Activated naive CD8-positive, alpha-beta T cell (primary cell): ENCODE results near the gene OPN1SW.

Experiments used
- H3K27ac Mint-ChIP-seq: one replicate; pipeline ENCODE4 v1.8.0; 2021; ENCODE audit warnings: mixed read lengths
- H3K27me3 Mint-ChIP-seq: one replicate; pipeline ENCODE4 v1.8.0; 2021; ENCODE audit warnings: mixed read lengths
- H3K36me3 Mint-ChIP-seq: one replicate; pipeline ENCODE4 v1.8.0; 2021; ENCODE audit warnings: mixed read lengths
- H3K4me1 Mint-ChIP-seq: one replicate; pipeline ENCODE4 v1.8.0; 2021; ENCODE audit warnings: low read depth, mixed read lengths
- H3K4me3 Mint-ChIP-seq: one replicate; pipeline ENCODE4 v1.8.0; 2021; ENCODE audit warnings: mild to moderate bottlenecking, mixed read lengths
- H3K9me3 Mint-ChIP-seq: one replicate; pipeline ENCODE4 v1.8.0; 2021; ENCODE audit warnings: low read depth, mixed read lengths

The OPN1SW gene

GRCh38 chr7:128801003-128801402 lies 25.4 kb upstream of the OPN1SW start:
- H3K27ac Mint-ChIP-seq = no peak overlapping the region
- peaks cover 12% of the 10 kb centered on the region for H3K36me3 Mint-ChIP-seq
- no peaks in the 10 kb centered on the region for H3K9me3 Mint-ChIP-seq
- H3K4me3 Mint-ChIP-seq = no peak overlapping the region
- H3K27me3 Mint-ChIP-seq = no peaks in the 10 kb centered on the region
- H3K4me1 Mint-ChIP-seq = no peaks in the 10 kb centered on the region

GRCh38 chr7:128800567-128800966 lies 25.0 kb upstream of the OPN1SW start:
- Mint-ChIP-seq H3K27me3 (no peaks in the 10 kb centered on the region), H3K9me3 (no peaks in the 10 kb centered on the region), H3K4me3 (no peak overlapping the region), H3K27ac (no peak overlapping the region), H3K4me1 (no peaks in the 10 kb centered on the region), H3K36me3 (peaks cover 12% of the 10 kb centered on the region)

- Mint-ChIP-seq H3K27me3 (no peaks in the 10 kb centered on the region), H3K4me3 (no peak overlapping the region), H3K36me3 (peaks cover 12% of the 10 kb centered on the region), H3K27ac (no peak overlapping the region), H3K9me3 (no peaks in the 10 kb centered on the region), H3K4me1 (no peaks in the 10 kb centered on the region)
Measured at GRCh38 chr7:128799451-128799850, 23.9 kb upstream of the OPN1SW start.

- H3K36me3 Mint-ChIP-seq = peaks cover 11% of the 10 kb centered on the region
- H3K4me1 Mint-ChIP-seq = no peaks in the 10 kb centered on the region
- H3K4me3 Mint-ChIP-seq = no peak overlapping the region
- H3K9me3 Mint-ChIP-seq = no peaks in the 10 kb centered on the region
- no peaks in the 10 kb centered on the region for H3K27me3 Mint-ChIP-seq
- no peak overlapping the region for H3K27ac Mint-ChIP-seq
Measured at GRCh38 chr7:128796327-128796726, 20.7 kb upstream of the OPN1SW start.

- Mint-ChIP-seq H3K27me3 (no peaks in the 10 kb centered on the region), H3K36me3 (peaks cover 6% of the 10 kb centered on the region), H3K27ac (no peak overlapping the region), H3K4me3 (no peak overlapping the region), H3K4me1 (peaks cover 4% of the 10 kb centered on the region), H3K9me3 (no peaks in the 10 kb centered on the region)
Measured at GRCh38 chr7:128795129-128795528, 19.5 kb upstream of the OPN1SW start.

- H3K4me3 Mint-ChIP-seq = no peak overlapping the region
Measured at GRCh38 chr7:128794436-128794835, 18.8 kb upstream of the OPN1SW start.

GRCh38 chr7:128794020-128794419 lies 18.4 kb upstream of the OPN1SW start:
- no peaks in the 10 kb centered on the region for H3K27me3 Mint-ChIP-seq
- H3K27ac Mint-ChIP-seq = no peak overlapping the region
- H3K4me1 Mint-ChIP-seq = peaks cover 5% of the 10 kb centered on the region
- peaks cover 6% of the 10 kb centered on the region for H3K36me3 Mint-ChIP-seq
- no peak overlapping the region for H3K4me3 Mint-ChIP-seq
- H3K9me3 Mint-ChIP-seq = no peaks in the 10 kb centered on the region

More at GRCh38 chr7:128794436-128794835, 18.8 kb upstream of the OPN1SW start:
- Mint-ChIP-seq H3K36me3 (peaks cover 6% of the 10 kb centered on the region), H3K9me3 (no peaks in the 10 kb centered on the region), H3K27ac (no peak overlapping the region), H3K27me3 (no peaks in the 10 kb centered on the region), H3K4me1 (peaks cover 5% of the 10 kb centered on the region)

- Mint-ChIP-seq H3K27ac (no peak overlapping the region), H3K9me3 (no peaks in the 10 kb centered on the region), H3K36me3 (peaks cover 6% of the 10 kb centered on the region), H3K4me1 (peaks cover 5% of the 10 kb centered on the region), H3K27me3 (no peaks in the 10 kb centered on the region), H3K4me3 (no peak overlapping the region)
Measured at GRCh38 chr7:128793181-128793547, 17.6 kb upstream of the OPN1SW start.

- peak overlapping the region; percentile 67 for H3K4me3 Mint-ChIP-seq
- H3K27ac Mint-ChIP-seq = no peak overlapping the region
Measured at GRCh38 chr7:128792471-128793180, 17.0 kb upstream of the OPN1SW start.

GRCh38 chr7:128791972-128792327 lies 16.4 kb upstream of the OPN1SW start:
- Mint-ChIP-seq H3K4me3 (peak overlapping the region; percentile 87), H3K9me3 (no peaks in the 10 kb centered on the region), H3K27ac (no peak overlapping the region), H3K36me3 (peaks cover under 1% of the 10 kb centered on the region), H3K27me3 (no peaks in the 10 kb centered on the region), H3K4me1 (peaks cover 5% of the 10 kb centered on the region)

More at GRCh38 chr7:128792471-128793180, 17.0 kb upstream of the OPN1SW start:
- H3K9me3 Mint-ChIP-seq = no peaks in the 10 kb centered on the region
- H3K36me3 Mint-ChIP-seq = peaks cover 6% of the 10 kb centered on the region
- H3K27me3 Mint-ChIP-seq = no peaks in the 10 kb centered on the region
- H3K4me1 Mint-ChIP-seq = peaks cover 5% of the 10 kb centered on the region

GRCh38 chr7:128791121-128791971 lies 15.8 kb upstream of the OPN1SW start, which contains the start of gene CCDC136:
TSS of gene CCDC136 (plus strand) at chr7:128791968. CDS start at chr7:128792412, 444 bp downstream.
- Mint-ChIP-seq H3K27me3 (no peaks in the 10 kb centered on the region), H3K9me3 (no peaks in the 10 kb centered on the region), H3K27ac (no peak within 1 kb of the TSS), H3K4me1 (peaks cover 5% of the 10 kb centered on the region), H3K4me3 (peak within 1 kb of the TSS; percentile 87), H3K36me3 (no peaks in the 10 kb centered on the region)

GRCh38 chr7:128790315-128791041 lies 14.9 kb upstream of the OPN1SW start:
- H3K27me3 Mint-ChIP-seq = no peaks in the 10 kb centered on the region
- peaks cover 5% of the 10 kb centered on the region for H3K4me1 Mint-ChIP-seq
- no peaks in the 10 kb centered on the region for H3K9me3 Mint-ChIP-seq
- H3K4me3 Mint-ChIP-seq = peak overlapping the region; percentile 88
- H3K36me3 Mint-ChIP-seq = no peaks in the 10 kb centered on the region
- H3K27ac Mint-ChIP-seq = peak overlapping the region; percentile 46

- no peaks in the 10 kb centered on the region for H3K27me3 Mint-ChIP-seq
- no peak overlapping the region for H3K27ac Mint-ChIP-seq
- H3K9me3 Mint-ChIP-seq = no peaks in the 10 kb centered on the region
- peaks cover 5% of the 10 kb centered on the region for H3K4me1 Mint-ChIP-seq
- H3K36me3 Mint-ChIP-seq = no peaks in the 10 kb centered on the region
- H3K4me3 Mint-ChIP-seq = peak overlapping the region; percentile 88
Measured at GRCh38 chr7:128788446-128789412, 13.1 kb upstream of the OPN1SW start.

- no peaks in the 10 kb centered on the region for H3K27me3 Mint-ChIP-seq
- H3K27ac Mint-ChIP-seq = no peak overlapping the region
- H3K4me1 Mint-ChIP-seq = peaks cover 5% of the 10 kb centered on the region
- no peak overlapping the region for H3K4me3 Mint-ChIP-seq
- no peaks in the 10 kb centered on the region for H3K36me3 Mint-ChIP-seq
- H3K9me3 Mint-ChIP-seq = no peaks in the 10 kb centered on the region
Measured at GRCh38 chr7:128785738-128786137, 10.1 kb upstream of the OPN1SW start.
